GM12892 (cell line): Measurements from ENCODE around the gene PLEKHD1.
"Not testable (repeated sequence)": the region's sequence is repeated elsewhere in the genome, so short reads cannot be mapped to it uniquely, and the experiment has no call there.

ENCODE experiments used
- POLR2A ChIP-seq: IDR thresholded peaks from 2 replicates; pipeline ENCODE4 v1.6.1; 2011; ENCODE audit warnings: low read depth, low read length, control low read depth
- POLR2AphosphoS5 ChIP-seq: IDR thresholded peaks from 2 replicates; pipeline ENCODE4 v1.6.1; 2011; ENCODE audit warnings: low read depth, low read length, control low read depth

- TF ChIP-seq POLR2A, POLR2AphosphoS5: not testable (repeated sequence)
Observed at GRCh38 chr14:69498286-69498685, 13.8 kb downstream of the PLEKHD1 start.
